ENCODE results near the gene NREP.

NREP gene

DNA sequence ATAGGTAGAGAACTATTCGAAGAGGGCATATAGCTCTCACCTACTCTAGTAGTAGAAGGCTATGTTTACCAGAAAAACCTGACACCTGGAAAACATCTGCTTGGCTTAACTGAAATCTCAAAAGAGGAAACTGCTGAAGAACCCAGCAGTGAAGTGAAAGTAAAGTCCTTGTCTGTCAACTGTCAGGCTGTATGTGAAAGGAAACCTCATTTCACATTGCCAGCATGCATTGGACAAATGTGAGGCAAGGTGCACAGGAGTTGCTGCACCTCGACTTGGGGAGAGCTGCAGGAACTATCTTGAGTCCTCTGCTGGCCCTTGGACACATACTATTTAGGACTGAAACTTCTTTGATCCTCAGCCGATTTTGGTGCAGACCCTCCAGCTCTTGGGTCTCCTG, 53.3 kb downstream of the NREP start:
- H3K27ac ChIP-seq, result peak overlapping the region in 7 of 11 experiments; percentile 14 to 55 (median 35); a peak in 10 of 22 replicates
- H4K20me1 ChIP-seq, result no peaks in the 10 kb centered on the region
- TF ChIP-seq Cebpa-rat (IDR thresholded peaks at IDR 0.05), result peak in 1 of 11 experiments; percentile 26; a peak in 1 of 22 replicates
- peak overlapping the region; percentile 19 to 83 (median 70); a peak in 21 of 22 replicates for H3K4me2 ChIP-seq
- peaks cover 7 to 26% (median 21%) of the 10 kb centered on the region in 10 experiments for H3K4me1 ChIP-seq
- H3K9me3 ChIP-seq (replicated peaks in 1 of 11), result peaks cover 0 to 4% (median 0%) of the 10 kb centered on the region in 11 experiments; a peak in 1 of 22 replicates
- H3K27me3 ChIP-seq, result no peaks in the 10 kb centered on the region
- peak overlapping the region in 1 of 10 experiments; percentile 30; a peak in 1 of 20 replicates for H3K4me3 ChIP-seq
- H3K36me3 ChIP-seq, result no peaks in the 10 kb centered on the region
- H3K9ac ChIP-seq, result no peak overlapping the region

DNA sequence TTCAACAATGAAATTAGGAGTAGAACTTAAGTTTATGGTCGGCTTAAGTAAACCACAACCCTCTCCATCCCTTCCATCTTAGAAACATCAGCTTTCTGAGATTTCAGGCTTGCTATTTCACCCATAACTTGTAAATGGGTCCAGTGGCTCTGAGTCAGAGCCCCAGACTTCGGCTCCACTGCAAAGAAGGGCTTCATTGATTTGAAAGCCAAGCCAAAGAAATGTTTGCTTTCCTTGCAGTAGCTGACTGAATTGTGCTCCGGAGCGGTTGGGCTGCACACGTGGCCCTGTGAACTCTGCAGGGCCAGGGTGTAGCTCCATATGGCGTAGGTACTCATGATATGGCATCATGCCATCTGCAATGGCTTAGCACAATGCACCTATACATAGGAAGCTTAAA, 57.0 kb downstream of the NREP start:
- peaks cover 7 to 25% (median 20%) of the 10 kb centered on the region in 10 experiments for H3K4me1 ChIP-seq
- H3K4me3 ChIP-seq, result no peak overlapping the region
- H3K9ac ChIP-seq, result no peak overlapping the region
- H4K20me1 ChIP-seq, result no peaks in the 10 kb centered on the region
- H3K9me3 ChIP-seq (replicated peaks in 1 of 11), result peaks cover 0 to 3% (median 0%) of the 10 kb centered on the region in 11 experiments; a peak in 1 of 22 replicates
- no peak overlapping the region for H3K4me2 ChIP-seq
- H3K27me3 ChIP-seq, result no peaks in the 10 kb centered on the region
- no peak overlapping the region for H3K27ac ChIP-seq
- TF ChIP-seq Cebpa-rat (IDR thresholded peaks at IDR 0.05), result no peak
- H3K36me3 ChIP-seq, result no peaks in the 10 kb centered on the region

DNA sequence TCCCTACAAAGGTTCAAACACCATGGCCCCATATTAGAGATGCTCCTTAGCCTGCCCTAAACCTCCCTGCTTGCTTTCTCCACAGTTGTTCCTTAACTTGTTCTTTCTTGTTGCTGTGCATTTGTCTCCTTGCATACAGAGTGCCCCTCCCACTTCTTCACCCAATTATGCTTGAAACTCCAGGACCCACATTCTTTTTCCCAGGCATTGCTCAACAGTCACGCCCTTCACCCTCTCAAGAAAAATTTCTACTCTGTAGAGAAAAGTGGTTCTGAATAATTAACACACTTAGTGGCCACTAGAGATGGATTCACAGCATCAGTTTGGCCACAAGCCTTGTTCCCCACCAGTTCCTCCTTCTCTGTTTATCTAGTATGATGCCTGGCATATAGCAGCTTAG, 57.7 kb downstream of the NREP start:
- no peak overlapping the region for H3K9ac ChIP-seq
- H4K20me1 ChIP-seq, result no peaks in the 10 kb centered on the region
- no peaks in the 10 kb centered on the region for H3K27me3 ChIP-seq
- H3K9me3 ChIP-seq (replicated peaks in 1 of 11), result no peaks in the 10 kb centered on the region
- H3K4me3 ChIP-seq, result no peak overlapping the region
- H3K4me1 ChIP-seq, result peaks cover 7 to 18% (median 14%) of the 10 kb centered on the region in 10 experiments
- H3K4me2 ChIP-seq, result no peak overlapping the region
- H3K27ac ChIP-seq, result no peak overlapping the region
- H3K36me3 ChIP-seq, result no peaks in the 10 kb centered on the region
- TF ChIP-seq Cebpa-rat (IDR thresholded peaks at IDR 0.05), result no peak

DNA sequence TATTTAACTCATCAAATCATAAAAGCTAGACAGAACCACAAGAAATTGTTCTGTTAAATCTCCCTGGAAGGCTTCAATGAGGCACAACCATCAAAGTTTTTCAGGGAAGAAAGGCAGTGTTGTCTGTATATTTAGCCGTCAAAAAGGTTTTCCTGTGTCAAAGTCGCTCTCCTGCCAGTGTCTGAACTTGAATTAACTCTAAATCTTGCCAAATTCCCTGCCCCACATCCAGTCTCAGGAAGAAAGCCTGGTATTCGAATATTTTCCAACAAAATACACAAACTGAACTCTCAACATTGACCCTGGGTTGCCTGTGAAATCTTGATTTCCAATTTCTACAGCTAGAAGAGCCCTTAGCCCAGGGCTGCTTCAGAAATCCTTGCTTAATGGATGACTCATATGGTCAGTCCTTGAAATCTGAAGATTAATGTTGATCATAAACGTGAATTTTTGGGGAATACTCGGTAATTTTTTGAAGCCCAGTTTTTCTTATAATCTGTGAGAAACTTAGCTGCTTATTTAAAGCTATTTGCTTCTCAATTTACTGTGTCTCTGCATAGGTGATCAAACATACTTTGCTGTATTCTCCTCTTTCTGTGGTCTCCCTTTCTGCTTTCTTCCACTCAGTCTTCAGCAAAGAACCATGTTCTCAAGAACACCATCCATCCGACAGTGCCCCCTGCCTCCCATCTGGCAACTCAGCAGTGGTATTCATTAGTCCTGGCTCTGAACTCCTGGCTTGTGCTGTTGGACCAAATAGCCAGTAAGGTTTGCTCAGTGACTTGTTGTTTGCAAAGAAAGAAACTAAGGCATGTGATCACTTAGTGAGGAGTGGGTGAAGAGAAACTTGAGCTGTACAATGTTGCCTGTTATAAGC, 58.9 kb downstream of the NREP start:
- peaks cover 0 to 6% (median 2%) of the 10 kb centered on the region in 10 experiments; a peak in 12 of 20 replicates for H3K4me1 ChIP-seq
- no peak overlapping the region for H3K27ac ChIP-seq
- no peak for TF ChIP-seq Cebpa-rat (IDR thresholded peaks at IDR 0.05)
- no peaks in the 10 kb centered on the region for H4K20me1 ChIP-seq
- no peak overlapping the region for H3K4me3 ChIP-seq
- no peak overlapping the region for H3K9ac ChIP-seq
- H3K36me3 ChIP-seq, result no peaks in the 10 kb centered on the region
- no peak overlapping the region for H3K4me2 ChIP-seq
- H3K27me3 ChIP-seq, result no peaks in the 10 kb centered on the region
- no peaks in the 10 kb centered on the region for H3K9me3 ChIP-seq (replicated peaks in 1 of 11)

DNA sequence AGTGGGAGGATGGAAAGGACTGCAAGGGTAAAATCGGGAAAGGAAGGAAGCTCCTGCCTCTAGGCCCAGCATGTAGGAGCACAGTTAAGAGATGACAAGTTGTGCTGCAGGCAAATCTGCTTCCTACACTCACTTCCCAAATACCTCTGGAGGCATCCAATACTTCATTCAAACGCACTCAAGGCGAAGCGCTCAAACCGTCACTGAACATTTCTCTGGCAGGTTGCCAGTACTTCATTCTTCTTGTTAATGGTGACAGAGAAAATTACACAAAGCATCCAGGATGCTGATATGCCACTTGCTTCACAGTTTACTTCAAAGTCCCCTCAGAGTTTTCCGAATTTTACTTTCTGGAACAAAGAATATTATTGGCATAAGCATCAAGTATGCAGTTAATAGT, 59.8 kb downstream of the NREP start:
- Histone ChIP-seq H3K27me3 (no peaks in the 10 kb centered on the region), H3K27ac (no peak overlapping the region)

DNA sequence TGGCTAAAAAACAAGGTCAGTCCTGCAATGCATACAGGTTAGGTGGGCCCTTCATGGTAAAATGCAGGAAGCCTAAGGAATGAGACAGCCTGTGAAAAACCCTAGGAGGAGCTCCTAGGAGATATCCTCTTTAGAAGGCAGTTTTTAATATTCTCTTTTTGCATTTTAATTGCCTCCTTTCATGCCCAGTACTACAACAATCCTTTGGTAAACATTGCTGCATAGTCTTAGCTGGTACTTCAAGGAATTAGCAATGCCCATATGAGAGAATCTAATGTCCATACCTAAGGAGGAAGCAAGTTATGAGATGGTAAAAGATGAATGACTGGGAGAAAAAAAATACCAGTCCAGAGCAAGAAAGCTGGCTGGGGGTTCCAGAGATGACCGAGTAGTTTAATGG, 61.0 kb downstream of the NREP start:
- Histone ChIP-seq H3K27ac (no peak overlapping the region), H3K4me2 (no peak overlapping the region), H3K36me3 (no peaks in the 10 kb centered on the region), H3K9me3 (replicated peaks in 1 of 11) (no peaks in the 10 kb centered on the region), H4K20me1 (no peaks in the 10 kb centered on the region), H3K27me3 (no peaks in the 10 kb centered on the region), H3K4me1 (no peaks in the 10 kb centered on the region), H3K4me3 (no peak overlapping the region), H3K9ac (no peak overlapping the region)
- no peak for TF ChIP-seq Cebpa-rat (IDR thresholded peaks at IDR 0.05)

More for the DNA sequence above, 59.8 kb downstream of the NREP start:
- TF ChIP-seq Cebpa-rat (IDR thresholded peaks at IDR 0.05), result no peak
- Histone ChIP-seq H3K9me3 (replicated peaks in 1 of 11) (no peaks in the 10 kb centered on the region), H4K20me1 (no peaks in the 10 kb centered on the region), H3K4me2 (no peak overlapping the region), H3K4me3 (no peak overlapping the region), H3K36me3 (no peaks in the 10 kb centered on the region), H3K9ac (no peak overlapping the region), H3K4me1 (no peaks in the 10 kb centered on the region)

DNA sequence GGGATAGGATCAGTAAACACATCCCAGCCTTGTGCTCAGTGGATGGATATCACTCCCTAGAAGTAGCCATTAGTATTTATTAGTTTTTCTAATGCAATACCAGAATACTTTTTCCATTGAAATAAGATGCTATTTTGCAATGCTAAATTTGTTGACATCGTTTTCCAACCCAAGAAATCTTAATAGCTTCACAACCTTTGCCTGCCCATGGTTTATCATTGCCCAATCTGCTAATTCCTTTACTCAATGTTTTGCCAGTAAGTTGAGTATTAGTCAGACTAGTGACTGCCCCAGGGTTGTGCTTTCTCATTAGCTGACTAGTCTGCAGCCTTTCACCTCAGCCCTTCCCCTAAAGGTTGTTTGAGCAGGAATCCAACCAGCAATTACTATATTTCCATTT, 62.9 kb downstream of the NREP start:
- no peak for TF ChIP-seq Cebpa-rat (IDR thresholded peaks at IDR 0.05)
- Histone ChIP-seq H3K4me2 (no peak overlapping the region), H3K27ac (no peak overlapping the region)

DNA sequence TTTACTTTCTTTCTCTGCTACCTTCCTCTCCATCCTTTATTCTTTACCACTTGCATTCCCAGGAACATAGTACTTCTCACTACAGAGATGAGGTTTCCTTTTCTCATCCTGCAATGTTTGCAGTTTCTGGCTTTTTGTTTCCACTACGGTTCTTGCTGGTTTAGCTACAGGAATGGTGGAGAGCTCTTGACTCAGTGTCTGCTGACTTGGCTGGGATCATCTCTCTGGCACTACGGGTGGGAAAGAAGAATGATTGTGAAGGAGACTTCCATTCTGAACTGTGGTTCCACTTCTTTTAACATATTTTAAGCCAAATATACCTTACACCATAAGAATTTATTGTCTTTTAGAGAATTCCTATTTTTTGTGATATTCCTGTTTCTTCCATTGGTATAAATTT, 65.1 kb downstream of the NREP start:
- H3K4me2 ChIP-seq, result no peak overlapping the region
- no peak for TF ChIP-seq Cebpa-rat (IDR thresholded peaks at IDR 0.05)
- H3K9me3 ChIP-seq (replicated peaks in 1 of 11), result no peaks in the 10 kb centered on the region
- H3K27me3 ChIP-seq, result no peaks in the 10 kb centered on the region
- H4K20me1 ChIP-seq, result no peaks in the 10 kb centered on the region
- H3K4me1 ChIP-seq, result no peaks in the 10 kb centered on the region
- no peak overlapping the region for H3K9ac ChIP-seq
- no peak overlapping the region for H3K4me3 ChIP-seq
- H3K36me3 ChIP-seq, result no peaks in the 10 kb centered on the region
- H3K27ac ChIP-seq, result no peak overlapping the region

More for the DNA sequence above, 62.9 kb downstream of the NREP start:
- Histone ChIP-seq H3K27me3 (no peaks in the 10 kb centered on the region), H3K36me3 (no peaks in the 10 kb centered on the region), H4K20me1 (no peaks in the 10 kb centered on the region), H3K4me3 (no peak overlapping the region), H3K9ac (no peak overlapping the region), H3K4me1 (no peaks in the 10 kb centered on the region), H3K9me3 (replicated peaks in 1 of 11) (no peaks in the 10 kb centered on the region)

DNA sequence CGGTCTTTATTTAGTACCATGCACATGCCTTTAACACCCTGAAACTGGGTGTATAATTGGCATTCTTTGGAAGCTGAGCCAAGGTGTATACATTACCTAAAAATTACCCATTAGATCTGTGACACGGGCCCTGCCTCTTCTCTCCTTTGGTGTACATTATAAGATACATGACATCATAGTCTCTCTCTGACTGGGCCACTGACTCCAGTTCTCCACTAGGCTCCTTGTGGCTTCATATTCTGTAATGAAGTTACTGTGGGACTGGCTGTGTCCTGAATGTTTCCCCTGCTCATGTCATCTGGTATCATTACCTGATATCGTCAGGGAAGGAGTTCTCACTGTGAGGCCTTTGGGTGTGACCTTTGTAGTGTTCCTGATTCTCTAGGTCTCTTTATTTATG, 65.5 kb downstream of the NREP start:
- Histone ChIP-seq H3K9ac (no peak overlapping the region), H3K4me3 (no peak overlapping the region), H3K4me1 (no peaks in the 10 kb centered on the region), H3K27me3 (no peaks in the 10 kb centered on the region), H4K20me1 (no peaks in the 10 kb centered on the region), H3K27ac (no peak overlapping the region), H3K36me3 (no peaks in the 10 kb centered on the region), H3K9me3 (replicated peaks in 1 of 11) (no peaks in the 10 kb centered on the region), H3K4me2 (no peak overlapping the region)
- no peak for TF ChIP-seq Cebpa-rat (IDR thresholded peaks at IDR 0.05)
